HepG2 (cell line): Measurements from ENCODE around the gene GBX1. TPM values are rescaled to one million over a fixed set of nuclear protein-coding genes. Genes with fewer than 3 reads are reported as not detected.

Experiments
- KDM5B ChIP-seq: sonication (generic); formaldehyde crosslinking; IDR thresholded peaks from 2 replicates; pipeline ENCODE4 v1.4.0; 2020; ENCODE audit warnings: missing genetic modification reagents, mild to moderate bottlenecking, borderline replicate concordance
- PCBP1 ChIP-seq: fragments of 200-400 bp; formaldehyde crosslinking; IDR thresholded peaks from 2 replicates; pipeline ENCODE4 v1.6.1; 2017; ENCODE audit warnings: mild to moderate bottlenecking, low read depth, low read length, borderline replicate concordance
- POGK ChIP-seq: sonication (generic); formaldehyde crosslinking; conservative IDR thresholded peaks from 2 replicates; pipeline ENCODE4 v1.8.0; 2022; ENCODE audit warnings: mild to moderate bottlenecking, moderate library complexity, missing genetic modification reagents
- TCF12 ChIP-seq, 2 experiments: fragments of 450-650 bp in 1 of 2; sonication (generic) in 1 of 2; formaldehyde crosslinking in 1 of 2; IDR thresholded peaks; 2 replicates each; pipeline versions ENCODE4 v1.6.1 to v1.8.0; 2017 to 2022; ENCODE audit warnings: antibody characterized with exemption in 1 of 2, mild to moderate bottlenecking in 1 of 2, missing genetic modification reagents in 1 of 2, moderate library complexity in 1 of 2
- ZNF230 ChIP-seq: sonication (generic); formaldehyde crosslinking; IDR thresholded peaks from 2 replicates; pipeline ENCODE4 v1.4.0; 2020; ENCODE audit warnings: mild to moderate bottlenecking, missing genetic modification reagents
- polyA plus RNA-seq, 8 experiments: library from polyadenylated mRNA; depleted of rRNA in 3 of 8; stranded (reverse) in 7 of 8; unstranded in 1 of 8; fragments of >200 nt; fragmentation: Illumina TruSeq in 4 of 8; extraction: Trizol in 4 of 8; gene quantifications; 2 replicates each; pipeline versions ENCODE4 v1.2.1 to v1.2.3, GENCODE V29; 2011 to 2016; ENCODE audit warnings: low read depth in 4 of 8, missing spikeins in 1 of 8, mixed read lengths in 1 of 8; ENCODE audit not compliant: insufficient read depth in 1 of 8
- total RNA-seq, 5 experiments: library from RNA; depleted of rRNA; stranded (reverse); fragments of >200 nt; fragmentation: Illumina TruSeq; extraction: Trizol; gene quantifications; 2 replicates each; pipeline ENCODE4 v1.2.3, GENCODE V29; 2016; ENCODE audit warnings: low read depth in 1 of 5
- TF ChIP-seq, protein P1 (sequence below): sonication (generic); formaldehyde crosslinking; IDR thresholded peaks from 2 replicates; pipeline ENCODE4 v1.4.0; 2020; ENCODE audit warnings: missing genetic modification reagents

GBX1 gene
- total and polyA plus RNA-seq, 2 of the 13 experiments (the other 11 are each of a cell fraction or from before 2014, with no cell fraction given), result not detected

- TF ChIP-seq POGK (peak; percentile 56; the same call in 1 of the 2 replicates), ZNF230 (CRISPR knock-in tag) (no peak), KDM5B (CRISPR knock-in tag) (peak; percentile 31; the same call in 1 of the 2 replicates), TCF12 (IDR thresholded peaks at IDR 0.05) (no peak), TCF12 (CRISPR knock-in tag; IDR thresholded peaks at IDR 0.05) (no peak), PCBP1 (0 out of 2 replicates have a peak, but pooled peaks have one; percentile 22)
- TF ChIP-seq, protein P1, sequence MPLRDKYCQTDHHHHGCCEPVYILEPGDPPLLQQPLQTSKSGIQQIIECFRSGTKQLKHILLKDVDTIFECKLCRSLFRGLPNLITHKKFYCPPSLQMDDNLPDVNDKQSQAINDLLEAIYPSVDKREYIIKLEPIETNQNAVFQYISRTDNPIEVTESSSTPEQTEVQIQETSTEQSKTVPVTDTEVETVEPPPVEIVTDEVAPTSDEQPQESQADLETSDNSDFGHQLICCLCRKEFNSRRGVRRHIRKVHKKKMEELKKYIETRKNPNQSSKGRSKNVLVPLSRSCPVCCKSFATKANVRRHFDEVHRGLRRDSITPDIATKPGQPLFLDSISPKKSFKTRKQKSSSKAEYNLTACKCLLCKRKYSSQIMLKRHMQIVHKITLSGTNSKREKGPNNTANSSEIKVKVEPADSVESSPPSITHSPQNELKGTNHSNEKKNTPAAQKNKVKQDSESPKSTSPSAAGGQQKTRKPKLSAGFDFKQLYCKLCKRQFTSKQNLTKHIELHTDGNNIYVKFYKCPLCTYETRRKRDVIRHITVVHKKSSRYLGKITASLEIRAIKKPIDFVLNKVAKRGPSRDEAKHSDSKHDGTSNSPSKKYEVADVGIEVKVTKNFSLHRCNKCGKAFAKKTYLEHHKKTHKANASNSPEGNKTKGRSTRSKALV (CRISPR knock-in tag), result no peak
Measured at GRCh38 chr7:151123822-151124464, 43.6 kb downstream of the GBX1 start (continued).
